ENCODE results near the gene TLR1.

The TLR1 gene

GRCh38 chr4:38818441-38818976, 13.9 kb upstream of the TLR1 start:
- TF ChIP-seq ZNF350 (tag by site-specific recombination; IDR thresholded peaks at IDR 0.05) = no peak
- TF ChIP-seq ZSCAN23 (tag by site-specific recombination; IDR thresholded peaks at IDR 0.05) = no peak
- no peak for TF ChIP-seq ZNF768 (tag by site-specific recombination; IDR thresholded peaks at IDR 0.05)
- TF ChIP-seq ZNF292 (tag by site-specific recombination; IDR thresholded peaks at IDR 0.05; ENCODE audit: borderline replicate concordance, low read depth) = no peak
- no peak for TF ChIP-seq ZNF302 (tag by site-specific recombination; IDR thresholded peaks at IDR 0.05; ENCODE audit: low read depth)
- TF ChIP-seq, protein P1, sequence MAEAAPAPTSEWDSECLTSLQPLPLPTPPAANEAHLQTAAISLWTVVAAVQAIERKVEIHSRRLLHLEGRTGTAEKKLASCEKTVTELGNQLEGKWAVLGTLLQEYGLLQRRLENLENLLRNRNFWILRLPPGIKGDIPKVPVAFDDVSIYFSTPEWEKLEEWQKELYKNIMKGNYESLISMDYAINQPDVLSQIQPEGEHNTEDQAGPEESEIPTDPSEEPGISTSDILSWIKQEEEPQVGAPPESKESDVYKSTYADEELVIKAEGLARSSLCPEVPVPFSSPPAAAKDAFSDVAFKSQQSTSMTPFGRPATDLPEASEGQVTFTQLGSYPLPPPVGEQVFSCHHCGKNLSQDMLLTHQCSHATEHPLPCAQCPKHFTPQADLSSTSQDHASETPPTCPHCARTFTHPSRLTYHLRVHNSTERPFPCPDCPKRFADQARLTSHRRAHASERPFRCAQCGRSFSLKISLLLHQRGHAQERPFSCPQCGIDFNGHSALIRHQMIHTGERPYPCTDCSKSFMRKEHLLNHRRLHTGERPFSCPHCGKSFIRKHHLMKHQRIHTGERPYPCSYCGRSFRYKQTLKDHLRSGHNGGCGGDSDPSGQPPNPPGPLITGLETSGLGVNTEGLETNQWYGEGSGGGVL (tag by site-specific recombination; IDR thresholded peaks at IDR 0.05) = no peak
- TF ChIP-seq, protein P2, sequence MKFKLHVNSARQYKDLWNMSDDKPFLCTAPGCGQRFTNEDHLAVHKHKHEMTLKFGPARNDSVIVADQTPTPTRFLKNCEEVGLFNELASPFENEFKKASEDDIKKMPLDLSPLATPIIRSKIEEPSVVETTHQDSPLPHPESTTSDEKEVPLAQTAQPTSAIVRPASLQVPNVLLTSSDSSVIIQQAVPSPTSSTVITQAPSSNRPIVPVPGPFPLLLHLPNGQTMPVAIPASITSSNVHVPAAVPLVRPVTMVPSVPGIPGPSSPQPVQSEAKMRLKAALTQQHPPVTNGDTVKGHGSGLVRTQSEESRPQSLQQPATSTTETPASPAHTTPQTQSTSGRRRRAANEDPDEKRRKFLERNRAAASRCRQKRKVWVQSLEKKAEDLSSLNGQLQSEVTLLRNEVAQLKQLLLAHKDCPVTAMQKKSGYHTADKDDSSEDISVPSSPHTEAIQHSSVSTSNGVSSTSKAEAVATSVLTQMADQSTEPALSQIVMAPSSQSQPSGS (tag by site-specific recombination; IDR thresholded peaks at IDR 0.05; ENCODE audit: low read depth) = no peak
- TF ChIP-seq, protein P3, sequence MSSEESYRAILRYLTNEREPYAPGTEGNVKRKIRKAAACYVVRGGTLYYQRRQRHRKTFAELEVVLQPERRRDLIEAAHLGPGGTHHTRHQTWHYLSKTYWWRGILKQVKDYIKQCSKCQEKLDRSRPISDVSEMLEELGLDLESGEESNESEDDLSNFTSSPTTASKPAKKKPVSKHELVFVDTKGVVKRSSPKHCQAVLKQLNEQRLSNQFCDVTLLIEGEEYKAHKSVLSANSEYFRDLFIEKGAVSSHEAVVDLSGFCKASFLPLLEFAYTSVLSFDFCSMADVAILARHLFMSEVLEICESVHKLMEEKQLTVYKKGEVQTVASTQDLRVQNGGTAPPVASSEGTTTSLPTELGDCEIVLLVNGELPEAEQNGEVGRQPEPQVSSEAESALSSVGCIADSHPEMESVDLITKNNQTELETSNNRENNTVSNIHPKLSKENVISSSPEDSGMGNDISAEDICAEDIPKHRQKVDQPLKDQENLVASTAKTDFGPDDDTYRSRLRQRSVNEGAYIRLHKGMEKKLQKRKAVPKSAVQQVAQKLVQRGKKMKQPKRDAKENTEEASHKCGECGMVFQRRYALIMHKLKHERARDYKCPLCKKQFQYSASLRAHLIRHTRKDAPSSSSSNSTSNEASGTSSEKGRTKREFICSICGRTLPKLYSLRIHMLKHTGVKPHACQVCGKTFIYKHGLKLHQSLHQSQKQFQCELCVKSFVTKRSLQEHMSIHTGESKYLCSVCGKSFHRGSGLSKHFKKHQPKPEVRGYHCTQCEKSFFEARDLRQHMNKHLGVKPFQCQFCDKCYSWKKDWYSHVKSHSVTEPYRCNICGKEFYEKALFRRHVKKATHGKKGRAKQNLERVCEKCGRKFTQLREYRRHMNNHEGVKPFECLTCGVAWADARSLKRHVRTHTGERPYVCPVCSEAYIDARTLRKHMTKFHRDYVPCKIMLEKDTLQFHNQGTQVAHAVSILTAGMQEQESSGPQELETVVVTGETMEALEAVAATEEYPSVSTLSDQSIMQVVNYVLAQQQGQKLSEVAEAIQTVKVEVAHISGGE (tag by site-specific recombination; conservative IDR thresholded peaks at IDR 0.05; ENCODE audit: low read depth) = no peak
- TF ChIP-seq ZNF169 (tag by site-specific recombination; IDR thresholded peaks at IDR 0.05) = no peak
- TF ChIP-seq ZNF394 (tag by site-specific recombination; IDR thresholded peaks at IDR 0.05; ENCODE audit: borderline replicate concordance) = no peak
- no peak for TF ChIP-seq ZNF580 (tag by site-specific recombination; IDR thresholded peaks at IDR 0.05)
- no peak for TF ChIP-seq YY2 (tag by site-specific recombination; IDR thresholded peaks at IDR 0.05)
- no peak for TF ChIP-seq ZNF843 (tag by site-specific recombination; IDR thresholded peaks at IDR 0.05)
- TF ChIP-seq ZNF140 (tag by site-specific recombination; IDR thresholded peaks at IDR 0.05) = no peak
- no peak for TF ChIP-seq ZNF776 (tag by site-specific recombination; IDR thresholded peaks at IDR 0.05; ENCODE audit: borderline replicate concordance)
- TF ChIP-seq SCRT1 (tag by site-specific recombination; IDR thresholded peaks at IDR 0.05; ENCODE audit: borderline replicate concordance) = no peak
- TF ChIP-seq ZNF645 (tag by site-specific recombination; IDR thresholded peaks at IDR 0.05) = no peak
- POLR2A ChIA-PET = no interaction called here
- Histone ChIP-seq H3K4me3 (ENCODE audit: low read depth, low read length) (no peak overlapping the region), H3K36me3 (ENCODE audit: control insufficient read depth in 2 of 2, insufficient read depth in 1 of 2, low read length in 2 of 2) (no peaks in the 10 kb centered on the region), H3K4me1 (ENCODE audit: control insufficient read depth, insufficient read depth, low read length) (no peaks in the 10 kb centered on the region), H3K9me3 (ENCODE audit: control insufficient read depth, insufficient read depth, low read depth, low read length) (no peaks in the 10 kb centered on the region), H3K27ac (ENCODE audit: extremely low read depth, low read depth, low read length) (no peak overlapping the region)
- CTCF ChIA-PET = interaction anchor here (1.0 kb wide), 1 partner anchor 42 kb away, joined by 3 read pairs; no protein-coding TSS in a partner anchor

All from HEK293 (cell line).